Sigmoid colon (tissue), 7 donors: Measurements from ENCODE around the gene XPO6. TPM values are rescaled to one million over a fixed set of nuclear protein-coding genes. Genes with fewer than 3 reads are reported as not detected.
A peak's percentile ranks its signal among the peaks of the same experiment; 100 is the strongest.

Experiments
- DNase-seq: peaks from one replicate; pipeline ENCODE4 v3.0.0-alpha.2; 2019
- H3K27ac ChIP-seq, 4 donors: fragments of 200-600 bp; sonication (generic); one replicate each; pipeline ENCODE4 v1.5.1; 2016 to 2019; ENCODE audit warnings: mild to moderate bottlenecking in 1 of 4
- H3K27me3 ChIP-seq, 3 donors: fragments of 200-600 bp; sonication (generic); one replicate each; pipeline ENCODE4 v1.5.1; 2019; ENCODE audit warnings: mild to moderate bottlenecking in 1 of 3
- H3K36me3 ChIP-seq, 4 donors: fragments of 200-600 bp; sonication (generic); one replicate each; pipeline ENCODE4 v1.5.1; 2016 to 2019
- H3K4me1 ChIP-seq, 4 donors: fragments of 200-600 bp; sonication (generic); one replicate each; pipeline ENCODE4 v1.5.1; 2017 to 2019
- H3K4me3 ChIP-seq, 4 donors: fragments of 200-600 bp; sonication (generic); one replicate each; pipeline ENCODE4 v1.5.1; 2017 to 2019; ENCODE audit warnings: mild to moderate bottlenecking in 2 of 4, moderate library complexity in 1 of 4
- H3K9me3 ChIP-seq, 4 donors: fragments of 200-600 bp in 3 of 4; sonication (generic) in 3 of 4; one replicate each; pipeline versions ENCODE4 v1.5.1 to v1.6.1; 2013 to 2019
- EP300 ChIP-seq, 4 donors: sonication (generic); formaldehyde crosslinking; IDR thresholded peaks; one replicate each; pipeline ENCODE4 v1.6.1; 2017; ENCODE audit warnings: antibody characterized with exemption in 4 of 4
- POLR2A ChIP-seq, 2 donors: fragments of 450-650 bp; IDR thresholded peaks; one replicate each; pipeline ENCODE4 v1.6.1; 2016; ENCODE audit warnings: antibody characterized with exemption in 2 of 2, mild to moderate bottlenecking in 2 of 2, moderate library complexity in 2 of 2
- POLR2AphosphoS5 ChIP-seq, 4 donors: sonication (generic); formaldehyde crosslinking; IDR thresholded peaks; one replicate each; pipeline ENCODE4 v1.6.1; 2017; ENCODE audit warnings: antibody characterized with exemption in 4 of 4
- WGBS, 2 donors: extraction: QIAGEN DNeasy Blood & Tissue Kit; methylation state at CpG; one replicate each; pipeline ENCODE4 v1.1.7; 2013; 5-methylcytosine and 5-hydroxymethylcytosine counted together
- intact Hi-C: fragments of 100-400 bp; cut with DNase I; formaldehyde crosslinking; loops from one replicate; pipeline ENCODE4 v1.15.1; 2023
- polyA plus RNA-seq, 3 donors: library from polyadenylated mRNA; stranded (reverse); fragments of 200-250 nt; gene quantifications; one replicate each; pipeline ENCODE4 v1.2.3, GENCODE V29; 2013
- total RNA-seq, 4 donors: library from RNA; depleted of rRNA; stranded (reverse); fragments of >200 nt; gene quantifications; one replicate each; pipeline ENCODE4 v1.1.0, GENCODE V29; 2016
- TF ChIP-seq, protein P1 (sequence below), 4 experiments: fragments of 450-650 bp in 3 of 4; fragments of 200-600 bp in 1 of 4; IDR thresholded peaks; one replicate each; pipeline ENCODE4 v1.5.1; 2016 to 2019; ENCODE audit warnings: antibody characterized with exemption in 4 of 4, mild to moderate bottlenecking in 3 of 4, moderate library complexity in 2 of 4
- donor health status: healthy with polysubstance abuse.
- donor health status: Bipolar disorder and iron deficiency.
- donor health status: healthy.

Gene XPO6
- total and polyA plus RNA-seq, 7 donors, result 40.2 to 101 (median 48.9) TPM

DNA sequence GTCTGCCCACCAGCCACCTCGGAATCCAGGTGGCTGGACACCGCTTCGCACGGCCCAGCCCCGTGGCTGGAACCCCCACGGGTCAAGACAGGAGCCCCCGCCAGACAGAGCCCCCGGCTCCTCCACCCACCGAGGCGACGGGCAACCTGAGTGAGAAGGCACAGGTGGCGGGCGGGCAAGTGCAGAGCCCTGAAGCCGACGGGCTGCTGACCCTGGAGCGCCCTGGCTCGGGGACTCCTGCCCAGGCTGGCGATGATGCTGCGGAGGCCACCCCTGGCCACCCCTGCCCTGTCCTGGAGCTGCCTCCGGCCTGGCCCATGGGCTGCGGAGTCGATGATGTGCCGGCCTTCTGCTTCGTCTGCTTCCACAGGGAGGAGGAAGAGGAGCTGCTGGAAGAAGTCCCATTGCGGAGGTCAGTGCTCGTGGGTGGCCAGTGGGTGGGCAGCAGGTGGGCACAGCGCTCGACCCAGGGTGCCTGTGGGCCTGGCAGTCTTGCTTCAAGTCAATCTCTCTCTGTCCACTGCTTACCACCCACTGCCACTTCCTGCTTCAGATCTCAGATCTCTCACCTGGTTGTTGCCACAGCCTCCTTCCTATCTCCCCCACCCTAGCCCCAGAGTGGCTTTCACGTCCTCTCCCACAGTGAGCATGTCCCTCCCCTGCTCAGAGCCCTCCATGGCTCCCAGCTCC is 47.5 kb upstream of the XPO6 start:
- Histone ChIP-seq H3K27me3 (peaks cover 0 to 22% (median 9%) of the 10 kb centered on the region in 3 donors), H3K4me3 (peak overlapping the region in 3 of 4 donors; percentile 2 to 40 (median 33))
- intact Hi-C loops, result no loop called here

DNA sequence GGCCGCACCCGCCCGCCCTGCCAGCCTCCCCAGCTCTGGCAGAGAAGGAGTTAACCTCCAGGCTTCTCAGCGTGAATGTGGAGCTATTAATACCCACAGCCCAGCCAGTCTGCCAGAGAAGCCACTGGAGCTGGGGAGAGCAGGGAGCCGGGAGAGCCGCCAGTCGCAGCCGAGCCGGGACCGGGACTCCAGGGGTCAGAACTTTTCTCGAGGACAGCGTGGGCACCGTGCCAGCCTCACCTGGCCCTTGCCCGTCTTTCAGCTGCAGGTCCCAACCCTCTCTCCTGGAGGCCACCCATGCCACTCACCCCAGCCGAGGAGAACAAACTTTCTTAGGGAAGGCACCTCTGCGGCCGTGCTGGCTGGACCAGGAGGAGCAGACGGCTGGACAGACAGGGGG is 46.8 kb upstream of the XPO6 start:
- no peak overlapping the region for H3K27ac ChIP-seq
- H3K4me1 ChIP-seq, result peaks cover 0 to 13% (median 13%) of the 10 kb centered on the region in 4 donors
- WGBS, 2 donors, result 14 to 31% methylated on average over 18 of the region's 18 CpGs
- intact Hi-C loops, result no loop called here
- TF ChIP-seq POLR2AphosphoS5 (IDR thresholded peaks at IDR 0.05) (no peak), POLR2A (IDR thresholded peaks at IDR 0.05) (no peak), EP300 (IDR thresholded peaks at IDR 0.05) (no peak)
- no peak for DNase-seq
- H3K9me3 ChIP-seq, result no peaks in the 10 kb centered on the region
- no peaks in the 10 kb centered on the region for H3K36me3 ChIP-seq
- peaks cover 0 to 22% (median 9%) of the 10 kb centered on the region in 3 donors for H3K27me3 ChIP-seq
- H3K4me3 ChIP-seq, result peak overlapping the region in 3 of 4 donors; percentile 2 to 40 (median 33)

More for the DNA sequence above, 47.5 kb upstream of the XPO6 start:
- no peak overlapping the region for H3K27ac ChIP-seq
- DNase-seq, result no peak
- peaks cover 0 to 13% (median 13%) of the 10 kb centered on the region in 4 donors for H3K4me1 ChIP-seq
- TF ChIP-seq POLR2AphosphoS5 (IDR thresholded peaks at IDR 0.05), result no peak
- no peak for TF ChIP-seq POLR2A (IDR thresholded peaks at IDR 0.05)
- TF ChIP-seq EP300 (IDR thresholded peaks at IDR 0.05), result no peak
- TF ChIP-seq, protein P1, sequence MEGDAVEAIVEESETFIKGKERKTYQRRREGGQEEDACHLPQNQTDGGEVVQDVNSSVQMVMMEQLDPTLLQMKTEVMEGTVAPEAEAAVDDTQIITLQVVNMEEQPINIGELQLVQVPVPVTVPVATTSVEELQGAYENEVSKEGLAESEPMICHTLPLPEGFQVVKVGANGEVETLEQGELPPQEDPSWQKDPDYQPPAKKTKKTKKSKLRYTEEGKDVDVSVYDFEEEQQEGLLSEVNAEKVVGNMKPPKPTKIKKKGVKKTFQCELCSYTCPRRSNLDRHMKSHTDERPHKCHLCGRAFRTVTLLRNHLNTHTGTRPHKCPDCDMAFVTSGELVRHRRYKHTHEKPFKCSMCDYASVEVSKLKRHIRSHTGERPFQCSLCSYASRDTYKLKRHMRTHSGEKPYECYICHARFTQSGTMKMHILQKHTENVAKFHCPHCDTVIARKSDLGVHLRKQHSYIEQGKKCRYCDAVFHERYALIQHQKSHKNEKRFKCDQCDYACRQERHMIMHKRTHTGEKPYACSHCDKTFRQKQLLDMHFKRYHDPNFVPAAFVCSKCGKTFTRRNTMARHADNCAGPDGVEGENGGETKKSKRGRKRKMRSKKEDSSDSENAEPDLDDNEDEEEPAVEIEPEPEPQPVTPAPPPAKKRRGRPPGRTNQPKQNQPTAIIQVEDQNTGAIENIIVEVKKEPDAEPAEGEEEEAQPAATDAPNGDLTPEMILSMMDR (IDR thresholded peaks at IDR 0.05), result no peak
- 74 to 80% methylated on average over 29 of the region's 29 CpGs for WGBS, 2 donors
- no peaks in the 10 kb centered on the region for H3K36me3 ChIP-seq
- no peaks in the 10 kb centered on the region for H3K9me3 ChIP-seq

DNA sequence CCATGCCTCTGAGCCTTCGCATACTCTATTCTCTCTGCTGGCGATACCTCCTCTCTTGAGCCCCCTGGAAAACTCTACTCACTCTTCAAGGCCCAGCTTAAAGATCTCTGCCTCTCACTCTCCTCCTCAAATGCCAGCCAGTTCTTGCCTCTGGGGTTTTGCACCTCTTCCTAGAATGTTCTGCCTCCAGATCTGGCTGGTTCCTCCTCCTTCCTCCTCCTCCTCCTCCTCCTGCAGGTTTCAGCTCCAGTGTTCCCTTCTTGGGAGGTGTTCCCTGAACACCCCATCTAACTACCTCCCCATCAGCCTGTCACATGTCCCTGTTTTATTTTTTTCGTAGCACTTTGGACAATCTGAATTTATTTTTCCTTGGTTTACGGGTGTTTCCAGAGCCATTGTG is 45.5 kb upstream of the XPO6 start:
- 82% methylated on average over 4 of the region's 4 CpGs for WGBS, 2 donors

DNA sequence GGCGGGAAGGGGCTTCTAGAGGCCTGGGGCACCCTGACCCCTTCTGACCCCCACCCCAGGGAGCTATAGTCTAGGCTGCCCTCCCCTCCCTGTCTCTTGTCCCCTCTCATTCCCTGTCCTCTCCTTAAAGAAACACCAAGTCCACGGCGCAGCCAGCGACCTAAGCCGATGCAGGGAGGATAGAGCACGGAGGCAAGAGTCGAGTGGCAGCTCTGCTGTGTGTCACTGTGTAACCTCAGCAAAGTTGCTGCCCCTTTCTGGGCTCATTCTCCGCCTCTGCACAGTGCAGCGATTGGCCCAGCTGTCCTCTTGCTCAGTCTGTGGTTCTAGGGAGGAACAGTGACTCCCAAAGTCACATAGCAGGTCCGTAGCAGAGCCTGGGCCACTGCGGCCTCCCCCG is 44.1 kb upstream of the XPO6 start:
- intact Hi-C loops, result no loop called here
- DNase-seq, result no peak
- H3K27ac ChIP-seq, result no peak overlapping the region
- WGBS, 2 donors, result 87 to 93% methylated on average over 12 of the region's 12 CpGs
- H3K4me1 ChIP-seq, result peaks cover 0 to 13% (median 13%) of the 10 kb centered on the region in 4 donors
- H3K4me3 ChIP-seq, result no peak overlapping the region
- H3K27me3 ChIP-seq, result peaks cover 0 to 14% (median 5%) of the 10 kb centered on the region in 3 donors
- H3K9me3 ChIP-seq, result peaks cover 0 to 5% (median 0%) of the 10 kb centered on the region in 4 donors
- TF ChIP-seq POLR2AphosphoS5 (IDR thresholded peaks at IDR 0.05) (no peak), POLR2A (IDR thresholded peaks at IDR 0.05) (no peak)
- TF ChIP-seq, protein P1 (IDR thresholded peaks at IDR 0.05), result no peak
- no peaks in the 10 kb centered on the region for H3K36me3 ChIP-seq

More for the DNA sequence above, 45.5 kb upstream of the XPO6 start:
- Histone ChIP-seq H3K27me3 (peaks cover 0 to 19% (median 9%) of the 10 kb centered on the region in 3 donors), H3K4me3 (no peak overlapping the region), H3K36me3 (no peaks in the 10 kb centered on the region), H3K4me1 (peaks cover 0 to 13% (median 13%) of the 10 kb centered on the region in 4 donors), H3K27ac (no peak overlapping the region), H3K9me3 (peaks cover 0 to 5% (median 0%) of the 10 kb centered on the region in 4 donors)
- intact Hi-C loops, result no loop called here
- TF ChIP-seq EP300 (IDR thresholded peaks at IDR 0.05) (no peak), POLR2AphosphoS5 (IDR thresholded peaks at IDR 0.05) (no peak), POLR2A (IDR thresholded peaks at IDR 0.05) (no peak)
- TF ChIP-seq, protein P1 (IDR thresholded peaks at IDR 0.05), result no peak
- DNase-seq, result no peak

DNA sequence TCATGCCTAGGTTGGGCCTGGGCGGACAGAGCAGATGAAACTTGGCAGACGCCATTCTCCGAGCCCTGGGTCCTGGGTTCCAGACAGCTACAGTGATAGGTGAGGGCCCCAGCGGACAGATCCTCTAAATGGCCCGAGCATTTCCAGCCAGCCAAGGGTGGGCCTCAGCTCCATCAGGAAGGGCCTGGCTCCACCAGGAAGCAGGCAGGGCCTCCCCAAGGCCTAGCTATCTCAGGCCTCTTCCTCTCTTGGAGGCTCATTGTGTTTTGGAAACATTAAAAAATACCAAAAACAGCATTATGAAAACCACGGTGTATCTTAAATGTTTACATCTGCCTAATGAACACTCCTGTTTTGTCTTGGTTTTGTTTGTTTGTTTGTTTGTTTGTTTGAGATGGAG is 42.4 kb upstream of the XPO6 start:
- 88 to 94% methylated on average over 6 of the region's 6 CpGs for WGBS, 2 donors
- peaks cover 0 to 12% (median 11%) of the 10 kb centered on the region in 4 donors for H3K4me1 ChIP-seq
- H3K27ac ChIP-seq, result no peak overlapping the region
- intact Hi-C loops, result no loop called here
- peaks cover 0 to 7% (median 3%) of the 10 kb centered on the region in 3 donors for H3K27me3 ChIP-seq
- TF ChIP-seq, protein P1 (IDR thresholded peaks at IDR 0.05), result no peak
- TF ChIP-seq POLR2AphosphoS5 (IDR thresholded peaks at IDR 0.05) (no peak), POLR2A (IDR thresholded peaks at IDR 0.05) (no peak), EP300 (IDR thresholded peaks at IDR 0.05) (no peak)
- H3K36me3 ChIP-seq, result no peaks in the 10 kb centered on the region
- no peak overlapping the region for H3K4me3 ChIP-seq
- no peak for DNase-seq
- peaks cover 0 to 5% (median 0%) of the 10 kb centered on the region in 4 donors for H3K9me3 ChIP-seq
